ENCODE measurements around the gene TAF11L8. TPM values are rescaled to one million over a fixed set of nuclear protein-coding genes. Genes with fewer than 3 reads are reported as not detected.
"Not testable (repeated sequence)": the region's sequence is repeated elsewhere in the genome, so short reads cannot be mapped to it uniquely, and the experiment has no call there.

TAF11L8 gene
- not detected for total RNA-seq

DNA sequence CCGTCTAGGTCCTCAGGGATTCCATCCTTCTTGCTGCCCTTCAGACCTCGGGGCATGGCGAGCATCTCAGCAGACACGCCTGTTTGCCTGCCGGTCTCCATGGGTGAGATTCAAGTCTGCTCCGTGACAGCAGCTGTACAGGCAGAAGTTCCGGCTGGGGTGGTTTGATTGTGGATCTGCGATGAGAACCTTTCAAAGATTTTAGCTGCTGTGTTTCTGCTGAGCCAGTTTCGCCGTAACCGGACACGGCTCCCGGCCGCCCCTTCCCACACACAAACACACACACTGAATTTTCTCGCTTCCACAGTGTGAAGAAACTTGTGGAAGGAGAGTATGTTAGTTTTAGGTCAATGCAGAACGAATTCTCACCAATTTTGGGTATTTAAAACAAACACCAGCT, at the start of gene TAF11L8:
TAF11L8 (minus strand) TSS at position 101 of the 400 bp plus-strand sequence.
- intact Hi-C loops (cut with DNase I); ATAC-seq; DNase-seq (ENCODE audit: low spot score): not testable (repeated sequence)

DNA sequence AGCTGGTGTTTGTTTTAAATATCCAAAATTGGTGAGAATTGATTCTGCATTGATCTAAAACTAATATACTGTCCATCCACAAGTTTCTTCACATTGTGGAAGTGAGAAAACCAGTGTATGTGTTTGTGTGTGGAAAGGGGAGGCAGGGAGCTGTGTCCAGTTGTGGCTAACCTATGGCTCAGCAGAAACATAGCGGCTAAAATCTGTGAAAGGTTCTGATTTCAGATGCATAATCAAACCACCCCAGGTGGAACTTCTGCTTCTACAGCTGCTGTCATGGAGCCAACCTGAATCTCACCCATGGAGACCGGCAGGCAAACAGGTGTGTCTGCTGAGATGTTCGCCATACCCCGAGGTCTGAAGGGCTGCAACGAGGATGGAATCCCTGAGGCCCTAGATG, 43.4 kb upstream of the TAF11L8 start, which contains the start of gene TAF11L14:
TAF11L14 (plus strand) TSS at position 301 of the 400 bp plus-strand sequence.
- DNase-seq (ENCODE audit: low spot score) (no peak), ATAC-seq (no peak)
- intact Hi-C loops (cut with DNase I): no loop called here

DNA sequence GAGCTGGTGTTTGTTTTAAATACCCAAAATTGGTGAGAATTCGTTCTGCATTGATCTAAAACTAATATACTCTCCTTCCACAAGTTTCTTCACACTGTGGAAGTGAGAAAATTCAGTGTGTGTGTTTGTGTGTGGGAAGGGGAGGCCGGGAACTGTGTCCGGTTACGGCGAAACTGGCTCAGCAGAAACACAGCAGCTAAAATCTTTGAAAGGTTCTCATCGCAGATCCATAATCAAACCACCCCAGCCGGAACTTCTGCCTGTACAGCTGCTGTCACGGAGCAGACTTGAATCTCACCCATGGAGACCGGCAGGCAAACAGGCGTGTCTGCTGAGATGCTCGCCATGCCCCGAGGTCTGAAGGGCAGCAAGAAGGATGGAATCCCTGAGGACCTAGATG, 41.0 kb upstream of the TAF11L8 start, which contains the start of gene TAF11L13:
TAF11L13 (plus strand) TSS at position 301 of the 400 bp plus-strand sequence.
- DNase-seq (ENCODE audit: low spot score); ATAC-seq; intact Hi-C loops (cut with DNase I): not testable (repeated sequence)

DNA sequence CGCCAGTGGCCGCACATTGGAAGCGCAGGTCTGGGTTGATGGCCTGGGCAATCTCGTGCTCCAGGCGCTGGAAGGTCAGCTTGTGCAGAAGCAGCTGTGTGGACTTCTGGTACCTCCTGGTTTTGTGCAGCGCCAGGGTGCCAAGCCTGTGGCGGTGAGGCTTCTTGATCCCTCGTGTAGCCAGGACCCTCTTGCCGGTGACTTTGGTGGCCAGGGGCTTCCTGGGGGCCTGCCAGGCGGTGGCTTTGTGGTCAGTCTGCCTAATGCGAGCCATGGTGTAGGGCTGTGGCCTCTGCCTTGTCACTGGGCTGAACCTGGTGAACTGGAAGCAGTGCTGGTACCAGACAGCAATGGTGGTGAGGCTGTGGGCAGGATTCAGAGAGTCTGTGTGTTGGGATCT, 34.9 kb upstream of the TAF11L8 start:
- intact Hi-C loops (cut with DNase I): loop anchor here (2.0 kb wide), 1 partner anchor 25 kb away; no protein-coding TSS in a partner anchor
- no peak for ATAC-seq

DNA sequence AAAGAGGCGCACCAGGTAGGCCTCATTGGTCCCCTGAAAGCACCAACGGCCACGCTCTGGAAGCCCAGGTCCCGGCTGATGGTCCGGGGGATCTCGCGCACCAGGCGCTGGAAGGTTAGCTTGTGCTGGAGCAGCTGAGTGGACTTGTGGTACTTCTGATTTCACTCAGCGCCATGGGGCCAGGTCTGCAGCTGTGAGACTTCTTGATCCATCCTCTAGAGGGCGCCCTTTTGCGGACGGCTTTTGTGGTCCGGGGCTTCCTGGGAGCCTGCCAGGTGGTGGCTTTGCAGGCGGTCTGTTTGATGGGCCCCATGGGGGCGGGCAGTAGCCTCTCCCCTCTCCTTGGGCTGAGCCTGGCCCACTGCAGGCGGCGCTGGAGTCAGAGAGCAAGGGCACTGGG, 29.9 kb upstream of the TAF11L8 start:
- no peak for DNase-seq (ENCODE audit: low spot score)
- intact Hi-C loops (cut with DNase I): no loop called here

More for the DNA sequence above, 34.9 kb upstream of the TAF11L8 start:
- DNase-seq (ENCODE audit: low spot score): no peak

DNA sequence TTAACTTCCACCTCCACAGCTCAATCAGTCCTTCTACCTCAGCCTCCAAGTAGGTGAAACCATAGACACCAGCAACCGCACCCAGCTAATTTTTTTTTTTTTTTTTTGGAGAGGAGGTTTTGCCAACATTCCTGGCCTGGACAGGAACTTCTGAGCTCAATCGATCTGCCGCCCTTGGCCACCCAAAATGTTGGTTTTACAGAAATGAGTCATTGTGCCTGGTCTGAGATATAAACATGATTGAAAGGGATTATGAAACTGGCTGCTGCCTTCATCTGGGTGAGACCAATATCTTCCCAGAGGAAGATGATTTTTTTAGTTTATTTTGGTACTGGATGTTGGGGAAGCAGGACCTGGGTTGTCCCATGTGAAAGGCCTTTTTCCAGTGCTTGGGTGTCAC, 28.6 kb upstream of the TAF11L8 start:
- DNase-seq (ENCODE audit: low spot score) (no peak), ATAC-seq (no peak)
- intact Hi-C loops (cut with DNase I): no loop called here

More for the DNA sequence above, 29.9 kb upstream of the TAF11L8 start:
- no peak for ATAC-seq

DNA sequence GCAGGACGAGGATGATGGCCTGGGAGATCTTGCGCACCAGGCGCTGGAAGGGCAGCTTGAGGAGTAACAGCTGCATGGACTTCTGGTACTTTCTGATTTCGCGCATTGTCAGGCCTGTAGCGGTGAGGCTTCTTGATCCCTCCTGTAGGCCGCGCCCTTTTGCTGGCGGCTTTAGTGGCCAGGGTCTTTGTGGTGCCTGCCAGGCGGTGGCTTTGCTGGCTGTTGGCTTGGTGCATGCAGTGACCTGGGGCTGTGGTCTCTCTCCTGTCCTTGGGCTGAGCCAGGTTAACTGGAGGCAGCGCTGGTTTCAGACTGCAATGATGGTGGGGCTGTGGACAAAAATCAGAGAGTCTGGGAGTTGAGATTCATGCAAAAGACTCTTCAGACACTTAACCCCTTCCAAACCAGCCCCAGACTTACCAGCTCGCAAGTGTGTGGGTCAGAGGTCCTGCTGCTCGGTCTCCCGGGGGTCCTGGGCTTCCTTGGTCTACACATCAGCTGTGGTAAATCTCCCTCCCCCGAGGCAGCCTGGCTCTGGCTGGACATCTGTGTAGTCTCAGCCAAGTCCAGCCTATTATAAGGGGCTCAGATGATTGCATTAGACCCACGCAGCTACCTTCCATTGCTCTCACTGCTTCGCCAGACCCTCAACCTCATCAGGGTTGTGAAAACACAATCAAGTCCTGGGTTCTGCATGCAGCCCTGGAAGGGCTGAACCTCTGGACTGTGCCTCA, 24.3 kb upstream of the TAF11L8 start:
- intact Hi-C loops (cut with DNase I): no loop called here
- ATAC-seq: no peak
- DNase-seq (ENCODE audit: low spot score): no peak

DNA sequence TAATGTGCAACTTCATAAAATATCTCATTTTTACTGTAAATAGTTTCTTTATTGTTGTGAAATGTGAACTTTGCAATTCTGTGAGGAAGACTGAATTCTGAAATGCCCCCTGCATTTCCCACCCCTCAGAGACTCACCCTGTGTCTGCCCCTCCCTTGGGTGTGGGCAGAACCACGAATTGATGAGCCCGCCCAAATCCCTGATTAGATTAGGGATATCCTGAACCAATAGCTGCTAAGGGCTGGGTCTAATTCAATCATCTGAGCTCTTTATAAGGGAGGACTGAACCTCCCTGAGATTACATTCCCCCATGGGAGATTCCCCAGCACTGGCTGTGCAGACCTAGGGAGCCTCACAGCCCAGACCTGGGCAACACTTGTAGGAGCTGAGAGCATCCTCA, 19.3 kb upstream of the TAF11L8 start, which contains the start of gene TAF11L12:
TAF11L12 (plus strand) TSS at position 301 of the 400 bp plus-strand sequence.
- intact Hi-C loops (cut with DNase I); ATAC-seq; DNase-seq (ENCODE audit: low spot score): not testable (repeated sequence)

DNA sequence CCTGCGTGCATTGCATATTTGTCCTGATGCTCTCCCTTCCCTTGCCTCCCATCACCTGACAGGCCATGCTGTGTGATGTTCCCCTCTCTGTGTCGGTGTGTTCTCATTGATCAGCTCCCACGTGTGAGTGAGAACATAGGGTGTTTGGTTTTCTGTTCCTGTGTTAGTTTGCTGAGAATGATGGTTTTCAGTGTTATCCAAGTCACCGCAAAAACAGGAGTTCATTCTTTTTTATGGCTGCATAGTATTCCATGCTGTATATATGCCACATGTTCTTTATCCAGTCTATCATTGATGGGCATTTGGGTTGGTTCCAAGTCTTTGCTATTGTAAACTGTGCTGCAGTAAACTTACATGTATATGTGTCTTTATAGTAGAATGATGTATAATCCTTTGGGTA, 16.7 kb upstream of the TAF11L8 start:
- DNase-seq (ENCODE audit: low spot score); ATAC-seq; intact Hi-C loops (cut with DNase I): not testable (repeated sequence)

DNA sequence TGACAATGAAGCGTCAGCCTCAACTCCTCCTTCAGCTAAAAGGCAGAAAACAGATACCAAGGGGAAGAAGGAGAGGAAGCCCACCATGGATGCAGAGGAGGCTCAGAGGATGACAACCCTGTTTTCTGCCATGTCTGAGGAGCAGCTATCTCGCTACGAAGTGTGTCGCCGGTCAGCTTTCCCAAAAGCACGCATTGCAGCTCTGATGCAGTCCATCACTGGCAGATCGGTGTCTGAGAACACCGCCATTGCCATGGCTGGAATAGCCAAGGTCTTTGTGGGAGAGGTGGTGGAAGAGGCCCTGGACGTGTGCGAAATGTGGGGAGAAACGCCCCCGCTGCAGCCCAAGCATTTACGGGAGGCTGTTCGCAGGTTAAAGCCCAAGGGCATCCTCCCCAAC, 14.2 kb upstream of the TAF11L8 start:
- ATAC-seq (no peak), DNase-seq (ENCODE audit: low spot score) (no peak)
- intact Hi-C loops (cut with DNase I): no loop called here

DNA sequence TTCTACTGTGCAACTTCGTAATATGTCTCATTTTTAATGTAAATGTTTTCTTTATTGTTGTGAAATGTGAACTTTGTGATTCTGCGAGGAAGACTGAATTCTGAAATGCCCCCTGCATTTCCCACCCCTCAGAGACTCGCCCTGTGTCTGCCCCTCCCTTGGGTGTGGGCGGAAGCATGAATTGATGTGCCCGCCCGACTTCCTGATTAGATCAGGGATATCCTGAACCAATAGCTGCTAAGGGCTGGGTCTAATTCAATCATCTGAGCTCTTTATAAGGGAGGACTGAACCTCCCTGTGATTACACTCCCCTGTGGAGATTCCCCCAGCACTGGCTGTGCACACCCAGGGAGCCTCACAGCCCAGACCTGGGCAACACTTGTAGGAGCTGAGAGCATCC, 13.1 kb upstream of the TAF11L8 start, which contains the start of gene TAF11L11:
TAF11L11 (plus strand) TSS at position 304 of the 400 bp plus-strand sequence.
- intact Hi-C loops (cut with DNase I); ATAC-seq; DNase-seq (ENCODE audit: low spot score): not testable (repeated sequence)

DNA sequence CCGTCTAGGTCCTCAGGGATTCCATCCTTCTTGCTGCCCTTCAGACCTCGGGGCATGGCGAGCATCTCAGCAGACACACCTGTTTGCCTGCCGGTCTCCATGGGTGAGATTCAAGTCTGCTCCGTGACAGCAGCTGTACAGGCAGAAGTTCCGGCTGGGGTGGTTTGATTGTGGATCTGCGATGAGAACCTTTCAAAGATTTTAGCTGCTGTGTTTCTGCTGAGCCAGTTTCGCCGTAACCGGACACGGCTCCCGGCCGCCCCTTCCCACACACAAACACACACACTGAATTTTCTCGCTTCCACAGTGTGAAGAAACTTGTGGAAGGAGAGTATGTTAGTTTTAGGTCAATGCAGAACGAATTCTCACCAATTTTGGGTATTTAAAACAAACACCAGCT, 7.0 kb upstream of the TAF11L8 start, which contains the start of gene TAF11L10:
TAF11L10 (minus strand) TSS at position 101 of the 400 bp plus-strand sequence.
- ATAC-seq; DNase-seq (ENCODE audit: low spot score); intact Hi-C loops (cut with DNase I): not testable (repeated sequence)

DNA sequence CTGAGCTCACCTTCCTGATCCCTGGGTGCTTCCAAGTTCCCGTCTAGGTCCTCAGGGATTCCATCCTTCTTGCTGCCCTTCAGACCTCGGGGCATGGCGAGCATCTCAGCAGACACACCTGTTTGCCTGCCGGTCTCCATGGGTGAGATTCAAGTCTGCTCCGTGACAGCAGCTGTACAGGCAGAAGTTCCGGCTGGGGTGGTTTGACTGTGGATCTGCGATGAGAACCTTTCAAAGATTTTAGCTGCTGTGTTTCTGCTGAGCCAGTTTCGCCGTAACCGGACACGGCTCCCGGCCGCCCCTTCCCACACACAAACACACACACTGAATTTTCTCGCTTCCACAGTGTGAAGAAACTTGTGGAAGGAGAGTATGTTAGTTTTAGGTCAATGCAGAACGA, 3.5 kb upstream of the TAF11L8 start, which contains the start of gene TAF11L9:
TAF11L9 (minus strand) TSS at position 140 of the 400 bp plus-strand sequence.
- ATAC-seq; DNase-seq (ENCODE audit: low spot score); intact Hi-C loops (cut with DNase I): not testable (repeated sequence)

DNA sequence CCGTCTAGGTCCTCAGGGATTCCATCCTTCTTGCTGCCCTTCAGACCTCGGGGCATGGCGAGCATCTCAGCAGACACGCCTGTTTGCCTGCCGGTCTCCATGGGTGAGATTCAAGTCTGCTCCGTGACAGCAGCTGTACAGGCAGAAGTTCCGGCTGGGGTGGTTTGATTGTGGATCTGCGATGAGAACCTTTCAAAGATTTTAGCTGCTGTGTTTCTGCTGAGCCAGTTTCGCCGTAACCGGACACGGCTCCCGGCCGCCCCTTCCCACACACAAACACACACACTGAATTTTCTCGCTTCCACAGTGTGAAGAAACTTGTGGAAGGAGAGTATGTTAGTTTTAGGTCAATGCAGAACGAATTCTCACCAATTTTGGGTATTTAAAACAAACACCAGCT, 5.1 kb downstream of the TAF11L8 start, which contains the start of gene TAF11L7:
TAF11L7 (minus strand) TSS at position 101 of the 400 bp plus-strand sequence.
- intact Hi-C loops (cut with DNase I); ATAC-seq; DNase-seq (ENCODE audit: low spot score): not testable (repeated sequence)

Other genes starting within 250 kb of the TAF11L8 start
- not detected for gene TAF11L2, start 92.7 kb downstream of the TAF11L8 start, total RNA-seq
- gene TAF11L3, start 72.6 kb downstream of the TAF11L8 start, total RNA-seq: not detected
- gene TAF11L4, start 69.2 kb downstream of the TAF11L8 start, total RNA-seq: not detected
- gene TAF11L5, start 65.7 kb downstream of the TAF11L8 start, total RNA-seq: not detected
- not detected for gene TAF11L6, start 62.3 kb downstream of the TAF11L8 start, total RNA-seq
- not detected for gene TAF11L7, start 5.2 kb downstream of the TAF11L8 start, total RNA-seq
- not detected for gene TAF11L9, start 3.4 kb upstream of the TAF11L8 start, total RNA-seq
- gene TAF11L10, start 6.9 kb upstream of the TAF11L8 start, total RNA-seq: not detected
- not detected for gene TAF11L11, start 13.2 kb upstream of the TAF11L8 start, total RNA-seq
- gene TAF11L12, start 19.4 kb upstream of the TAF11L8 start, total RNA-seq: not detected
- not detected for gene TAF11L13, start 41.1 kb upstream of the TAF11L8 start, total RNA-seq
- gene TAF11L14, start 43.5 kb upstream of the TAF11L8 start, total RNA-seq: not detected

Data from sciatic nerve (tissue), 2 donors.